Panc1 (cell line): ENCODE measurements around the gene NASP. TPM values are rescaled to one million over a fixed set of nuclear protein-coding genes. Genes with fewer than 3 reads are reported as not detected.

Source experiments
- ATAC-seq: fragments of 200-7000 bp; cut with Tn5 transposase; 2 replicates; pipeline ENCODE4 v1.9.1; 2020; ENCODE audit warnings: mild to moderate bottlenecking, moderate library complexity
- BruUV-seq: library from RNA; stranded (reverse); fragments of 400-500 nt; replicated peaks from 2 replicates; lab custom pipeline; 2021; lab: Mats Ljungman, UMichigan
- CTCF ChIA-PET: fragments of 300-600 bp; sonication (Branson Sonifier 250); formaldehyde crosslinking; loops from one replicate; lab custom pipeline; 2022; ENCODE audit warnings: antibody characterized with exemption; lab: Charles Lee
- POLR2A ChIA-PET: fragments of 300-600 bp; sonication (Branson Sonifier 250); formaldehyde crosslinking; loops from one replicate; lab custom pipeline; 2022; ENCODE audit warnings: antibody characterized with exemption; lab: Charles Lee
- DNase-seq: peaks from one replicate; pipeline ENCODE4 v3.0.0-alpha.2; 2010; ENCODE audit warnings: low read depth, low spot score
- H3K27ac ChIP-seq: 2 replicates; pipeline ENCODE4 v1.5.1; 2011; ENCODE audit warnings: mild to moderate bottlenecking, low read length, inconsistent platforms
- H3K27me3 ChIP-seq: fragments of 200-500 bp; sonication (Bioruptor generic); 2 replicates; pipeline ENCODE4 v1.6.0; 2014; ENCODE audit warnings: low read length, inconsistent platforms; ENCODE audit not compliant: control insufficient read depth, insufficient read depth
- H3K36me3 ChIP-seq: fragments of 200-500 bp; sonication (Bioruptor generic); 2 replicates; pipeline ENCODE4 v1.5.1; 2014; ENCODE audit warnings: inconsistent platforms, mild to moderate bottlenecking, low read length, moderate library complexity; ENCODE audit not compliant: control insufficient read depth, insufficient read depth
- H3K4me1 ChIP-seq: 2 replicates; pipeline ENCODE4 v1.5.1; 2011; ENCODE audit warnings: inconsistent platforms, mild to moderate bottlenecking, low read length, moderate library complexity; ENCODE audit not compliant: control insufficient read depth, insufficient read depth
- H3K4me3 ChIP-seq, 2 experiments: 2 replicates each; pipeline ENCODE4 v1.5.1; 2011 to 2012; ENCODE audit warnings: low read depth in 2 of 2, low read length in 2 of 2, mild to moderate bottlenecking in 2 of 2, inconsistent platforms in 1 of 2, moderate library complexity in 1 of 2
- H3K9me3 ChIP-seq: fragments of 200-500 bp; sonication (Bioruptor generic); 2 replicates; pipeline ENCODE4 v1.5.1; 2014; ENCODE audit warnings: low read depth, mild to moderate bottlenecking, inconsistent platforms, low read length, moderate library complexity; ENCODE audit not compliant: control insufficient read depth, insufficient read depth
- CTCF ChIP-seq: fragments of 450-650 bp; IDR thresholded peaks from 2 replicates; pipeline ENCODE4 v1.5.1; 2017; ENCODE audit warnings: mild to moderate bottlenecking
- POLR2AphosphoS5 ChIP-seq: IDR thresholded peaks from 2 replicates; pipeline ENCODE4 v1.6.1; 2012; ENCODE audit warnings: mild to moderate bottlenecking, low read depth, low read length, moderate library complexity
- REST ChIP-seq, 2 experiments: IDR thresholded peaks; 2 replicates each; pipeline ENCODE4 v1.6.1; 2011 to 2012; ENCODE audit warnings: low read depth in 2 of 2, control low read depth in 1 of 2, low read length in 1 of 2, mild to moderate bottlenecking in 1 of 2, moderate library complexity in 1 of 2; ENCODE audit not compliant: insufficient read depth in 1 of 2
- SIN3A ChIP-seq: IDR thresholded peaks from 2 replicates; pipeline ENCODE4 v1.6.1; 2012; ENCODE audit warnings: low read depth, mild to moderate bottlenecking, low read length, moderate library complexity, borderline replicate concordance; ENCODE audit not compliant: insufficient read depth
- TCF7L2 ChIP-seq: IDR thresholded peaks from 2 replicates; pipeline ENCODE4 v1.6.1; 2011; ENCODE audit warnings: mild to moderate bottlenecking, low read depth, low read length, inconsistent platforms
- in situ Hi-C: cut with HindIII; loops from 2 replicates; pipeline ENCODE4 v1.10.0; 2016; ENCODE audit warnings: low sequenced_read_pairs, low pct_unique_long_range_greater_than_20kb
- intact Hi-C: fragments of 100-400 bp; cut with micrococcal nuclease; formaldehyde crosslinking; loops from one replicate; pipeline ENCODE4 v1.10.0; 2022; ENCODE audit not compliant: unreplicated experiment
- total RNA-seq: library from RNA; stranded (reverse); gene quantifications from one replicate; pipeline ENCODE4 v1.2.1, GENCODE V29; 2021; ENCODE audit not compliant: unreplicated experiment

The NASP gene
- total RNA-seq, 1 experiment from 2014 or later: 193 TPM

GRCh38 chr1:45604239-45604638 lies 20.4 kb downstream of the NASP start:
- no TSS peak for BruUV-seq
- no peak overlapping the region for H3K4me3 ChIP-seq
- ATAC-seq: no peak
- DNase-seq: no peak
- no peaks in the 10 kb centered on the region for H3K9me3 ChIP-seq
- CTCF ChIA-PET: no interaction called here
- TF ChIP-seq REST (IDR thresholded peaks at IDR 0.05; ENCODE audit: insufficient read depth in 1 of 2, low read depth in 2 of 2, low read length in 1 of 2) (no peak), CTCF (no peak), TCF7L2 (no peak), POLR2AphosphoS5 (no peak), SIN3A (no peak)
- in situ Hi-C loops: no loop called here
- peaks cover 38% of the 10 kb centered on the region for H3K36me3 ChIP-seq
- intact Hi-C loops: no loop called here
- H3K27ac ChIP-seq: no peak overlapping the region
- no peaks in the 10 kb centered on the region for H3K27me3 ChIP-seq
- no peaks in the 10 kb centered on the region for H3K4me1 ChIP-seq
- POLR2A ChIA-PET: no interaction called here

- H3K36me3 ChIP-seq: peaks cover 34% of the 10 kb centered on the region
- CTCF ChIA-PET: no interaction called here
- no peak for DNase-seq
- H3K4me1 ChIP-seq: no peaks in the 10 kb centered on the region
- H3K27me3 ChIP-seq: no peaks in the 10 kb centered on the region
- ATAC-seq: no peak
- BruUV-seq: TSS peak; percentile 89
- H3K4me3 ChIP-seq: no peak overlapping the region
- intact Hi-C loops (no loop called here), in situ Hi-C loops (no loop called here)
- H3K27ac ChIP-seq: no peak overlapping the region
- POLR2A ChIA-PET: no interaction called here
- H3K9me3 ChIP-seq: no peaks in the 10 kb centered on the region
- no peak for TF ChIP-seq TCF7L2
- TF ChIP-seq POLR2AphosphoS5: no peak
- TF ChIP-seq SIN3A: no peak
- TF ChIP-seq CTCF: no peak
- TF ChIP-seq REST (IDR thresholded peaks at IDR 0.05; ENCODE audit: insufficient read depth in 1 of 2, low read depth in 2 of 2, low read length in 1 of 2): no peak
Measured at GRCh38 chr1:45607404-45608074, 23.7 kb downstream of the NASP start.
